ENCODE measurements around the gene KRTAP15-1.
A peak's percentile ranks its signal among the peaks of the same experiment; 100 is the strongest.

Gene KRTAP15-1, protein sequence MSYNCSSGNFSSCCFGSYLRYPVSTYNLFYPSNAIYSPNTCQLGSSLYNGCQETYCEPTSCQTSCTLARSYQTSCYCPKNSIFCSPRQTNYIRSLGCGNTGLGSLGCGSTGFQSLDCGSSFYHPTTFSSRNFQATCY

GRCh38 chr21:30439975-30440374, at the start of gene KRTAP15-1:
KRTAP15-1 (plus strand) TSS chr21:30440275; CDS start chr21:30440328, 53 bp downstream.
- no peak within 1 kb of the TSS for H3K4me3 ChIP-seq (ENCODE audit: low read depth, low read length)
- no peak for DNase-seq (ENCODE audit: low read depth)

DNA sequence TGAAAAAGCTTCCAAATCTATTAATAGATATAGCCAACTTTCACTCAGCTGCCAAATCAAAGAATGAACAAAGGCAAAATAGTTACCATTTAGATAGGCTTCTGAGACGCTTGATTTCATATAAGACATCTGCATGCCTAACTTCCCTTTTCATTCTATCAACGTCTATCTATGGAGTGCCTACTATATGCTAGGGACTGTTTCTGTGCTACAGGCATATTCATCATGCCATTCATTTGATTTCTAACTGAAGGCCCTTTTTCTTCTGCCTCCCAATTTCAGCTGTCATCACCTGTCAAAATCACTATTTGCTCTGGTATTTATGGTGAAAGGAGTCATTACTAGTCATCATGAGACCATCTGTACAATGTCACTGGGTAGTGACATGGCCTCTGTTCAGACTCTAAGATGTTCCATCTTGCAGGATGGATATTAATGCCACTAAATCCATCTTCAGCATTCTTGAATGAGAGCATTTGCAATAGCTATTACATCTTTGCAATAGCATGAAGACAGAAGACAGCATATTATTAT, 48.5 kb upstream of the KRTAP15-1 start:
- no peak for DNase-seq (ENCODE audit: low read depth)
- no peak overlapping the region for H3K4me3 ChIP-seq (ENCODE audit: low read depth, low read length)

DNA sequence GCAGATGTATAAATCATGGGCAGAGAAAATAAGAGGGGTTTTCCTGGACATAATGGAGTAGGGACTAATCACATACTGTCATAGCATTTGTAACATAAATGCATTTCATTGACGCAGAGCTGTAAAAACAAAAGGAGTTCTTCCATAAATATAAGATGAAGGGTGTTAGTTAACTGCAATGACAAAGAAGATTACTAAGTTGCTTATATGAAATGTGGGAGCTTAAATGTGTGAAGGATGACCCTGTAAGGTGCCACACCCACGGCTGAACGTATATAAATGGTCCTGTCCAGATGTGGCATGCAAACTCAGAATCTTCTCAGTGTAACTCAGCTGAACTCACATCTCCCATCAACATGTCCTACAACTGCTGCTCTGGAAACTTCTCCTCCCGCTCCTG, 44.3 kb upstream of the KRTAP15-1 start, which contains the start of gene KRTAP13-1:
Gene KRTAP13-1 (plus strand): TSS at position 301 of the 400 bp plus-strand sequence. CDS start 56 bp downstream, at position 357.
- DNase-seq (ENCODE audit: low read depth) = no peak
- no peak within 1 kb of the TSS for H3K4me3 ChIP-seq (ENCODE audit: low read depth, low read length)

- H3K4me3 ChIP-seq (ENCODE audit: low read depth, low read length) = no peak overlapping the region
- peak; percentile 34 for DNase-seq (ENCODE audit: low read depth)
Measured at GRCh38 chr21:30408782-30409494, 31.1 kb upstream of the KRTAP15-1 start.

DNA sequence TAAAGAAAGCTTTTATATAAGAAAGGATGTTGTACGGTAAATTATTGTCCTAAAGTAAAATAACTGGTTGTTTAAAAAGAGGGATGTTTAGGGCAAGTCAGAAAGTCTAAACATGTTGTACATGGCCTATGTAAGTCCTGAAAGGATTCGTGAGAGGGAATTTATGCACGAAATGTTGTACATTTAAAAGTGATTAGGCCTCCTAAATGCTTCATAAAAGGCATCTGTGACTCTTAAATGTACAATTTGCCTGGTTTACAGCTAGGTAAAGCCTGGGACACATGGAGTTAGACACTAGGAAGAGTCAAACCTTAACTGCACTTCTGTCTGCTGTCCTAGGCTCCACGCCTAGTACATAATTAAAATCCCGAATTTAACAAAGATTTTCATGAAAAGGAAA, 24.1 kb upstream of the KRTAP15-1 start:
- H3K4me3 ChIP-seq (ENCODE audit: low read depth, low read length) = no peak overlapping the region
- no peak for DNase-seq (ENCODE audit: low read depth)

- no peak within 1 kb of the TSS for H3K4me3 ChIP-seq (ENCODE audit: low read depth, low read length)
- DNase-seq (ENCODE audit: low read depth) = no peak
Measured at GRCh38 chr21:30425826-30426225, 14.2 kb upstream of the KRTAP15-1 start, which contains the start of gene KRTAP13-3. KRTAP13-3 (minus strand) TSS chr21:30425926; CDS start chr21:30425912, 14 bp downstream.

- no peak overlapping the region for H3K4me3 ChIP-seq (ENCODE audit: low read depth, low read length)
- no peak for DNase-seq (ENCODE audit: low read depth)
Measured at GRCh38 chr21:30426731-30427130, 13.3 kb upstream of the KRTAP15-1 start.

DNA sequence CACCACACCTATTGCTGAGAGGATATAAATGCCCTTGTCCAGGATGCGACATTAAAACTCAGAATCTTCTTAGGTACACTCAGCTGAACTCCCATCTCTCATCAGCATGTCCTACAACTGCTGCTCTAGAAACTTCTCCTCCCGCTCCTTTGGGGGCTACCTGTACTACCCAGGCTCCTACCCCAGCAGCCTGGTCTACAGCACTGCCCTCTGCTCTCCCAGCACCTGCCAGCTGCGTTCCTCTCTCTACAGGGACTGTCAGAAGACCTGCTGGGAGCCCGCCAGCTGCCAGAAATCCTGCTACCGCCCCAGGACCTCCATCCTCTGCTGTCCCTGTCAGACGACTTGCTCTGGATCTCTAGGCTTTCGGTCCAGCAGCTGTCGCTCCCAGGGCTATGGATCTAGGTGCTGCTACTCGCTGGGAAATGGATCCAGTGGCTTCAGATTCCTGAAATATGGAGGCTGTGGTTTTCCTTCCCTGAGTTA, 9.9 kb upstream of the KRTAP15-1 start, which contains the start of gene KRTAP13-4:
Gene KRTAP13-4 (plus strand): TSS at position 51 of the 486 bp plus-strand sequence. CDS start 56 bp downstream, at position 107.
- DNase-seq (ENCODE audit: low read depth) = no peak
- no peak within 1 kb of the TSS for H3K4me3 ChIP-seq (ENCODE audit: low read depth, low read length)

DNA sequence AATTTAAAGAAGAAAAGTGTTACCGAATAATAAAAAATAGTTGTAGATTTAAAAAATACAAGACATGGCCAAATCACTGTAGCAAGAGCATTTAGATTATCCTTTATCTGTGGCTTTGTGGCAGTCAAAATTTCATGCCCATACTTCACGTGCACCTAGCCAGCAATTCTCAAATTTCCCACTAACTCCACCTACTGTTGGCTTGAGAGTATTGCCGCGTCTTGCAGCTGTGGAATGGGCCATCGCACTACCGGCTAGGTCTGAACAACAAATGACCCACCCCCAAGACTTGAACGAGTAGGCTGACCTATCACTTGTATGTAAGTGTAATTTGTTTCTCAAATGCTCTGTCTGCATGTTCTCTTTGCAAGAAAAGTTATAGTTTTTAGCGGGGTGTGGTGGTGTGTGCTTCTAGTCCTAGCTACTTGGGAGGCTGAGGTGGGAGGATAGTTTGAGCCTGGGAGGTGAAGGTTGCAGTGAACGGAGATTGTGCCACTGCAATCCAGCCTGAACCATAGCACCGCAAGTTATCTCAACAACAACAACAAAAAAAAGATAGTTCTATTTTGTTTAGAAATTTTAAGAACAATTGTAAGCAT, 5.9 kb upstream of the KRTAP15-1 start:
- no peak for DNase-seq (ENCODE audit: low read depth)
- H3K4me3 ChIP-seq (ENCODE audit: low read depth, low read length) = no peak overlapping the region

DNA sequence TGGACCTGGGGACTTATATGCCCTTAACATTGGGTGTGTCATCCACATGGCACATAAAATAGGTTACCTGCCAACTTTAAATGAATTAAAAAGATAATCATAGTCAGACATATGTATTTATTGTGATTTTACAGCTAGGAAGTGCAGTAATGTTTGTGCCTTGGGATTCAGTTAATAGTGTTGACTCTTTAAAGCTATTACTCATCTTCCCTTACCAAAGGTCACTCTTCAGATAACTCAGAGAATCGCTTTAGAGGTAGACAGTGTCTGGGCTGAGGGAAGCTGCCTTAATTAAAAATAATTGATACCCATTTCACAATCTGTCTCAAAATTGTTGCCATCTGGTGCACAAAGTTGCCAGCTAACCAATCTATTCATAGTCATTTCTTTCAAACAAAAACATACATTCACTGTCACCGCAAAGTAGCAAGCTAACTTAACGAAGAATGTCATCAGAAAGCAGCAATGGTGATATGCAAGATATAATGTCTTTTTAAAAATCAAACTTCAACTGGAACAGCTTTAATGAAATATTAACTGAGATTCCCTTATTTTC, 3.0 kb upstream of the KRTAP15-1 start:
- H3K4me3 ChIP-seq (ENCODE audit: low read depth, low read length) = no peak overlapping the region
- no peak for DNase-seq (ENCODE audit: low read depth)

GRCh38 chr21:30443226-30443625, 3.2 kb downstream of the KRTAP15-1 start:
- no peak overlapping the region for H3K4me3 ChIP-seq (ENCODE audit: low read depth, low read length)
- DNase-seq (ENCODE audit: low read depth) = no peak

- no peak for DNase-seq (ENCODE audit: low read depth)
- H3K4me3 ChIP-seq (ENCODE audit: low read depth, low read length) = no peak overlapping the region
Measured at GRCh38 chr21:30444204-30444603, 4.1 kb downstream of the KRTAP15-1 start.

- DNase-seq (ENCODE audit: low read depth) = no peak
Measured at GRCh38 chr21:30447056-30447455, 7.0 kb downstream of the KRTAP15-1 start.

DNA sequence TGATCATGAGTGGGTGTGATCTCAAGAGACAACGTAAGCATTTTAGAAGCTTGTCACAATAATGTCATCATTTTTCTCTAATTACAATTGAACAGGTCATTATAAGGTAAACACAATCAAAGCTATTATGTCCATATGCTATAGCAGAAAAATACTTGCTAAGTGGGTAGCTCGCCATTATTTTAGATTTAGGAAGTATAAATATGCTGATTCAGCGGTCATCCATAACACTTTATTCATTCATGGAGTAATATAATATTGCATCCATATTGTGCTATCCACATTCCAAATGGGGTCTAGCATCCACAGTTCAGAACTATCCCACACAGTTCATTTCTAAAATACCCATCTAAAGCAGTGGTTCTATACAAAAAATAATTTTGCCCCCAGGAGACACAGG, 8.4 kb downstream of the KRTAP15-1 start:
- H3K4me3 ChIP-seq (ENCODE audit: low read depth, low read length) = no peak overlapping the region
- DNase-seq (ENCODE audit: low read depth) = no peak

More at GRCh38 chr21:30447056-30447455, 7.0 kb downstream of the KRTAP15-1 start:
- no peak overlapping the region for H3K4me3 ChIP-seq (ENCODE audit: low read depth, low read length)

GRCh38 chr21:30463713-30464112, 23.6 kb downstream of the KRTAP15-1 start:
- H3K4me3 ChIP-seq (ENCODE audit: low read depth, low read length) = no peak overlapping the region
- no peak for DNase-seq (ENCODE audit: low read depth)

DNA sequence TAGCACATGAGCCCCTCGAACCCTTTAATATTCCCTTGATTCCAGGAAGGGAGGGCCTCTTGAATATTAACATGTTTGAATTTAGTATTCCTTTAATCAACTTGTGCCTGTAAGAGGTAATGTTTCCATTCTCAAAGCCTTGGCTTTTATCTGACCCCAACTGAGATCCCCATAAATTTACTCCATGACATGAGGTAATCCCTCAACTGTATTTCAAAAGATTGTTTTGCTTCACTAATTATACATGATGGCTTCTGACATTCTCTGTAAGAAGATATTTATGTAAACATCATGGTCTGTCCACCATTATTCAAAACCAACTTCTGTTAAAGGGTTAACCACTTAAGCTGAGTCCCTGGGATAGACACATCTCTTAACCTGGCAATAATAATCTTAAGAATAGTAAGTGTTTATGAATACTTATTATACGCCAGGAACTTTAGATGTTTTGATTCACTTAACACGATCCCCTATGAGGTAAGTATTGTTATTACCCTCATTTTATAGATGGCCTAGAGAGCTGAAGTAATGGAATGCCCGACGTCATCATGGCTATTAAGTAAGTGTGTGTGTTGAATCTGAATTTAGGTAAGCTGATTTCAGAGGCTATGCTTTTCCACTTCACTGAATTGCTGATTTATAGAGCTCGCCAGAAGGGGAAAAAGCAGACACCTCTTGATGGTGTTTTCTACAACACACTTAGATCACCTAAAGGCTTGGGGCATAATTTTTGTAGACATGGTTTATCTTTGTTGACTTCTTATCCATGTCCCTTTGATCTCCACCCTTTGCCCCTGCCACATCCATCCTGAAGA, 29.0 kb downstream of the KRTAP15-1 start:
- H3K4me3 ChIP-seq (ENCODE audit: low read depth, low read length) = no peak overlapping the region
- no peak for DNase-seq (ENCODE audit: low read depth)

- no peak overlapping the region for H3K4me3 ChIP-seq (ENCODE audit: low read depth, low read length)
- no peak for DNase-seq (ENCODE audit: low read depth)
Measured at GRCh38 chr21:30478004-30478403, 37.9 kb downstream of the KRTAP15-1 start.

GRCh38 chr21:30479259-30479658, 39.2 kb downstream of the KRTAP15-1 start:
- H3K4me3 ChIP-seq (ENCODE audit: low read depth, low read length) = no peak overlapping the region
- no peak for DNase-seq (ENCODE audit: low read depth)

GRCh38 chr21:30480145-30480544, 40.1 kb downstream of the KRTAP15-1 start, which contains the start of gene KRTAP19-1:
KRTAP19-1 (minus strand) TSS chr21:30480367; CDS start chr21:30480317, 50 bp downstream.
- no peak within 1 kb of the TSS for H3K4me3 ChIP-seq (ENCODE audit: low read depth, low read length)
- no peak for DNase-seq (ENCODE audit: low read depth)
